GM10266 (cell line): ENCODE data around the gene CETP.

Source experiments
- DNase-seq: peaks from one replicate; pipeline ENCODE4 v3.0.0; 2012; ENCODE audit errors: extremely low spot score
- CTCF ChIP-seq: IDR thresholded peaks from 2 replicates; pipeline ENCODE4 v1.5.1; 2012; ENCODE audit warnings: mild to moderate bottlenecking, low read depth; ENCODE audit not compliant: control insufficient read depth, insufficient read depth; ENCODE audit errors: missing control alignments

The CETP gene

GRCh38 chr16:56961851-56962281, at the start of gene CETP:
Gene CETP (plus strand): TSS chr16:56961950. CDS start chr16:56961980, 30 bp downstream.
- no peak for DNase-seq
- no peak for TF ChIP-seq CTCF

GRCh38 chr16:56912746-56913708, 48.7 kb upstream of the CETP start:
- DNase-seq: no peak
- TF ChIP-seq CTCF: no peak

GRCh38 chr16:56914896-56915295, 46.9 kb upstream of the CETP start:
- TF ChIP-seq CTCF: no peak
- no peak for DNase-seq

- TF ChIP-seq CTCF: no peak
These were observed 46.2 kb upstream of the CETP start for GRCh38 chr16:56915336-56916119.

GRCh38 chr16:56916571-56917403, 45.0 kb upstream of the CETP start:
- TF ChIP-seq CTCF: no peak
- peak; percentile 73 for DNase-seq

More at GRCh38 chr16:56915336-56916119, 46.2 kb upstream of the CETP start:
- no peak for DNase-seq

GRCh38 chr16:56918467-56919012, 43.2 kb upstream of the CETP start:
- DNase-seq: no peak
- no peak for TF ChIP-seq CTCF
